ENCODE data around the gene BLMH.
"Not testable (repeated sequence)": the region's sequence is repeated elsewhere in the genome, so short reads cannot be mapped to it uniquely, and the experiment has no call there.

Gene BLMH

DNA sequence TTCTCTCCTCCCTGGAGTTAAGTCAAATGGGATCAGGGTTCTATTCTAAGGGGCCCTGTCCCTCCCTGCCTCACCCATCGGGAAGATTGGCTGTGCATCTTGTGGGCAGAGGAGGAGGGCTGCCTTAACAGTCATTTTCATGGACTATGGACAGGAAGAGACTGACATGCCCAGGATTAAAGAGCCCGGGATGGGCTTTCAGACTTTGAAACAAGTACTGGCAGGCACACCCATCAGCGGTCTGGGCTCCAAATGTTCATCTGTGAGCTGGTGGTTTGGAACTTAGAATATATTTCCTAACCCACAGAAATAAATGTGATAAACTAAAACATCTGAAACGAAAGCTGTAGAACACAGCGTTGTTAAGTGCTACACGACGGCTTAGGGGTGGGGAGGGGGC lies 62.7 kb downstream of the BLMH start:
- no peak for DNase-seq (ENCODE audit: low read depth)

DNA sequence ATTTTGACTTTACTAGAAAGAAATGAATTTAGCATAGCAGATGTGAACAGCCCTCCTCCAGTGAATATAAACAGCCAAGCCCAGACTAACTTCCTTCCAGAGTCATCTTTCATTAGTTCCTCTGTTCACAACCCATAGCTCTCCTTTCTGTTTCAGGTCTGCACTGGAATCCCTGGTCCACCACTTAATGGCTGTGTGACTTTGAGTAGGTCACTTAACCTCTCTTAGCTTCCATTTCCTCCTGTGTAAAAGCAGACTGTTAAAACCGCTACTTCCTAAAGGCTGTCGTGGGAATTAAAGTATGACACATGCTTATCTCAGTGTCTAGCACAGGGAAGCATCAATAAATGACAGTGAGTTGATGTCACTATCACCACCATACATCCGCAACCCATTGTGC lies 63.7 kb downstream of the BLMH start:
- DNase-seq (ENCODE audit: low read depth): no peak

DNA sequence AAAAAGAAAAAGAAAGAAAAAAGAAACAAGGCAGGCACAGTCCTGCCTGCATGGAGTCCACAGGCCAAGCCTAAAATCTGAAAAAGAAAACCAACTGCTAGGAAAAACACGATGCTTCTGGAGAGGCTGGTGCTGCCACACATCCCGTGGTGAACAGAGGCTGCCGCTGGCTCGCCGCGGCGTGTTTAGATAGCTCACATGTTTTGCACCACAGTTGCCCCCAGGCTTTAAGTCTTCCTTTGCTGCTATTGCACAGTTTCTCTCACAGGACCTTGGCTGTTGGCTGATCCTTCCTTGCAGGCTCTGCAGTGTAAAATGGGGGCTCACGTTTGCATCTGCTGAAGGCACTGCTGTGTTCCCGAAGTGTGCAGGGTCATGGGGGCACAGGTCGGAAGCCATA lies 64.9 kb downstream of the BLMH start:
- no peak for DNase-seq (ENCODE audit: low read depth)

DNA sequence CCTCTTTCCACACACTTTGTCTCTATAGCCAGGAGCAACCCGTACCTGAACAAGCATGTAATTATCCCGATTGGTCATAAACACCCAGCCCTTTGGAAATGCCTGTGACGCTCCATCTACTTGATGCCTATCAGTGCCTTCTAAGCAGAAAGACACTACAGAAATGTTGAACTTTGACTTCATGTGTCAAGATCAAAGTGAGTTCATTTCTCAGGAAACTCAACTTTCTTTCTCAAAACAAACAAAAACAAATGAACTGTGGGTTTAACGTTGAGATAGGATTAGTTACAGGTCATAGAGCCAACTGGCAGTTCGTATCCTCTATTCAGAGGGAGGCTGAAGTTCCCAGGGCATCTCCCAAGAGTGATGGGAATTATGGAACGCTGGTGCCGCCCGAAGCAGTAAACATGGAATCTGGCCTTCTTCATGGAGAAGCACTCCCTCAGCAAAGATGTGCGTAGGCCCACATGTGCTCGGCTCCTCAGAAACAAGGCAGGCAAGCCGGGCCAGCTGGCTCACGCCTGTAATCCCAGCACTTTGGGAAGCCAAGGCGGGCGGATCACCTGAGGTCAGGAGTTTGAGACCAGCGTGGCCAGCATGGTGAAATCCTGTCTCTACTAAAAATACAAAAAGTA lies 65.7 kb downstream of the BLMH start:
- DNase-seq (ENCODE audit: low read depth): no peak

DNA sequence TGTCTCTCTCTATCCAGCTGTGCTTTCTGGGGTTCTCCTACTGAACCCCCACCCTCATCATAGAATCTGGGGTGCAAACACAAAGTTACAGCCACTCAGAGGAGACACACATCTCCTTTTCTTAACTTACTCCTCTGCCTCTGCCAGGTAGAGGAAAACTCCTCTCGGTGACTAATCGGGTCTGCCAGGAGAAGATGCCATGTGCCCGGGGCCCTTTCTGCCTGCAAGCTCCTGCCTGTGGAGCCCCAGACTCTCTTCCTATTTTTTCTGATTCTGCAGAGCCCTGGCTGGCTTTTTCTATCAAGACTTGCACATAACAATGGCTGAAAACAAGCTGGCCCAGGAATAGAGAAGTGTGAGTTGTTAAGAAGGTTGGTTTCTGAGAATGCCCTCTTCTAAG lies 66.6 kb downstream of the BLMH start:
- DNase-seq (ENCODE audit: low read depth): no peak

DNA sequence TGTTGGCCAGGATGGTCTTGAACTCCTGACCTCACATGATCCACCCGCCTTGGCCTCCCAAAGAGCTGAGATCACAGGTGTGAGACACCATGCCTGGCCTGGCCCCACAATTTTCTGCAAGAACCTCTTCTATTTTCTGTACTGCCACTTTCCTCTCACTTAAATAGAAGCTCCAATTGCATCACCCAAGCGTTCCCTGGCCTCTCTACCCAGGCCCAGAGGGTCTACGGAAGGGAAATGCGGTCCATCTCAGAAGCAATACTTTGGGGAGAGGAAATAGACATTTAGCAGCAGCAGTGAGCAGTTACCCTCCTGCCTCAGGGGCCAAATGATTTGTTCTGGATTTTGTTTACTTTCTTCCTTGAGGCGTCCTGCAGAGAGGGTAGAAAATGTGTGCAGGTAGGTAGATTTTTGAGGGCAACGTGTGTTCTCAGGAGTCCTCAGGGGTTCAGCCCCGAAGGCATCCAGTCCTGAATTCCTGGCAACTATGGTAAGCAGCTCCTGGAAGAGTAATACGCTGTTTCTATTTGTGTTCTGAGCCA lies 67.3 kb downstream of the BLMH start:
- no peak for DNase-seq (ENCODE audit: low read depth)

DNA sequence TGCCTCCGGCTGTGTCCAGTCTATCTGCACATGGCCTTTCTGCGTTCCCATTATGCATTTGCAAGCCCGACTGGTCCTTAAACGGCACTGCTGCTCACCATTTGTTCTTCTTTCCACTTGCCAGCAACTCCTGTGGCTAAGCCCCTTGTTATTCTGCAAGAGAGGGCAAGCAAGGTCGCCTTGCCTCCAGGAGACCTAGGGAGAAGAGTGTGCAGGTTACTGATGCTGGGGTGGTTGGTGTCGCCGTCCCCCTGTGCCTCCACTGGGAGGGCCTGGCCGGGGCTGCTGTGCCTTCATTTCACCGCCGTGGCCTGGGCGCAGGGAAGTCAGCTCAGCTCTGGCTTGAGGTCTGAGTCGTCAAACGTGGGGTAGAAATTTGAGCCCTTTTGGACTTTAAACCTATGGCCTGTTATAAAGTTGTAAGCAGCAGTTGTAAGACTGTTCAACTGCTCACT lies 69.0 kb downstream of the BLMH start:
- DNase-seq (ENCODE audit: low read depth): no peak

DNA sequence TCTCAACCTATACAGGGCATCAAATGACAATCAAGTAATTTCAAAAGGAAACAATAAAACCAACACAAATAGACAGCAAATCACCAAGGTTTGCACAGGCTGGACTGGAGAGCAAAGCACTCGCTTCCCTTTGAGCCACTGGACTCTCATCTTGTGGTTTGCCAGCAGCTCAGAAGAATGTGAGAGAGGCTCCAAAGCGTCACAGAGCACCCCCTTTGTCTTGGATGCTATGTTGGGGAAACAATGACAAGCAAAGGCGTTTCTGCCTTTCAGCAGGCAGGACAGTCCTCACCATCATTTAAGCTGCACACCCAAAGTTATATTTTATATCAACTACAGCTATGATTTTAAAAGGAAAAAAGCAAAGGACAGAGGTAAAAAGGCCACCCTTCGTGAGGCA lies 69.5 kb downstream of the BLMH start:
- no peak for DNase-seq (ENCODE audit: low read depth)

DNA sequence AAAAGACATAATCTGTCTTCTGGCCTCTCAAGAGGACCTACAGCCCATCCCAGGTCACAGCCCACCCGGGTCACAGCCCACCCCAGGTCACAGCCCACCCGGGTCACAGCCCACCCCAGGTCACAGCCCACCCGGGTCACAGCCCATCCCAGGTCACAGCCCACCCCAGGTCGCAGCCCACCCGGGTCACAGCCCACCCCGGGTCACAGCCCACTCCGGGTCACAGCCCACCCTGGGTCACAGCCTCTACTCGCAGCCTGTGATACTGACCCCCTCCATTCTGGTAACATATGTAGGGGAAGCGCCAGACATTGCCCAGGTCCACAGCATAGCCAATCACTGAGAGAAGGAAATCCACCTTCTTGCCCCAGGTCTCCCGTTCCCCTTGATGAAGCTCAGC lies 70.4 kb downstream of the BLMH start:
- no peak for DNase-seq (ENCODE audit: low read depth)

DNA sequence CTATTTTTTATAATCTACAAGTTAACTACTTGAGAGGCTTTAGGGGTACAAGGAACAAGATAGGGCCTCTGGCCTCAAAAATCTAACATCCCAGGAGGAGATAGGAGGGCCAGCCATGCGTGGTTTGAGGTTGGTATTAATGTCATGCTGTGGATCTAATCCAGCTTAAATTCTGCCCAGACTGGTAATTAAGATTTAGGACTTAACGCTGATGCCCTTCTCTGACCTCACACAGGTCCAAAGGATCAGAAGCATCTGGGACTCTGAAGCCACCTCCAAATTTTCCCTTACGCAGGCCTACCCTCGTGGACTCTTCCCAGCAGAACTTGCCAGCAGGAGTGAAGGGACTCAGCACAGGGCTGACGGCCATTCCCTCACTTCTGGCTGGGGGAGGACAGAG lies 71.3 kb downstream of the BLMH start:
- DNase-seq (ENCODE audit: low read depth): no peak

DNA sequence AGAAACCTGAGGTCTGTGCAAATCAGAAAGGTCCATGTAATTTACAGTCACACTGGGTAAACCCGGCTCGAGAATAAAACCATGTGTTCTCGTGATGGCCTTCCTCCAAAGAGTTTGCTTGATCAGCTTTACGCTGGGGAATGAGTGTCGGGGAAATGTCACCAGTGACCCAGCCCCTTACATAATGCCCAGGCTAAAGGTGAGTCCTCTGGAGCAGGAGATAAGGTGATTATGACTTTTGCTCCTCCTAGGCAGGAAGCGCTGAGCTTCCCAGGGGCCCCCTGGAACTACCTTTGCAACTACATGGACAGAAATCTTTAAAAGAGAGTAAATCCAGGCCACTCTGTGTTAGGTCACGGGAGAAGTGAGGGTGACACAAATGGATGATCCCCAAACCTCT lies 71.9 kb downstream of the BLMH start:
- no peak for DNase-seq (ENCODE audit: low read depth)

DNA sequence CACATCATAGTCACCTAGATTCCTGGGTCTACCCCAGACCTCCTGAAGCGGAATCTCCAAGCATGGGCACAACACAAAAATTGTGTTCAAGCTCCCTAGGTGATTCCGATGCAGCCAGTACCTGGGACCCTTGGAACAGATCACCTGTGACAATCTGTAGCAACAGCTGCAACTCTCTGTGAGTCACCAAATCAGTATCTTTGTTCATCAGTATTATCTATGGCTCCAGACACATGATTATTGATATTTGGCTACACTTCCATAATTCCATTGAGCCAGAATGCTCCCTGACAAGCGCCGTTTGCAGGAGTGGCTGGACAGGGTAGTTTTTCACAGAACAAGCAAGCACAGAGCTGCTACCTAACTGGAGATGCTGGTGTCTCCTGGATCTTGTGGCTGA lies 72.4 kb downstream of the BLMH start:
- no peak for DNase-seq (ENCODE audit: low read depth)

DNA sequence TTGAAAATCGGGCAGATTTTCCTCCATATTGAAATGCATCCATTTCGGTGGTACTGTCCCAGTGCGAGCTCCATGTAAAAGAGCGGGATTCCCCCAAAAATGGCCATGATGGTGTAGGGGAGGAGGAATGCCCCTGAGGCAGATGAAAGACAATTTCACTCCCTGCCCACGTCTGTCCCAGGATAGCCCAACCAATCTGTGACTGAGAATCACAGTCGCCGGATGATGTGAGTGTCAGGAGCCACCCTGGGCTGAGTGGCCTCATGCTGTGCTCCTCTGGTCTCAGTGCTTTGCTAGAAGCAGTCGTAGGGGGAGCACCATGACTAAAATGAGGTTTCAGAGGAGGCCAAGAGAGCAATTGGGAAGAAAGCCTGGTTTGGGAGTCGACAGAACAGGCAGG lies 72.9 kb downstream of the BLMH start:
- no peak for DNase-seq (ENCODE audit: low read depth)

DNA sequence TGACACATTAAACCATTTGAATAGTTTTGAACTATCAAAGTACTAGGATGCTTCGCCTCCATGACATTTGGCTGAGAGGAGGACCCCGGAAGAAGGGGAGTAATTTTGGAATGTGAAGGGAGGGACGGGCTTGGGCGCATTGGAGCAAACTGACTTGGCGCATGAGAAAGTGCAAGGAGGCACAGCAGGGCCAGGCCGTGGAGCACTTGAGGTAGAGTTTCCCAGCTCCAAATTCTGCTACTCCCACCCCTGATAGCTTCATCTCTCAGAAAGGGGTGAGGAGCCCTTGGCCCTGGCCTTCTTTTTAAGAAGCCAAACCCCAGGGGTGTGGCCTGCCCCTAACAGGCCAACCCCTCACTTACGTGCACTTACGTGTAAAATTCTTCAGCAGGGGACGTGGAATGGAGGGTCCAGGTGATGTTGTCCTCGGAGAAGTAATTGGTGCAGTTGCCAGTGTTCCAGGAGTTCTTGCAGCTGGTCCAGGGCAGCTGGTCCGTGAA lies 73.9 kb downstream of the BLMH start:
- DNase-seq (ENCODE audit: low read depth): no peak

DNA sequence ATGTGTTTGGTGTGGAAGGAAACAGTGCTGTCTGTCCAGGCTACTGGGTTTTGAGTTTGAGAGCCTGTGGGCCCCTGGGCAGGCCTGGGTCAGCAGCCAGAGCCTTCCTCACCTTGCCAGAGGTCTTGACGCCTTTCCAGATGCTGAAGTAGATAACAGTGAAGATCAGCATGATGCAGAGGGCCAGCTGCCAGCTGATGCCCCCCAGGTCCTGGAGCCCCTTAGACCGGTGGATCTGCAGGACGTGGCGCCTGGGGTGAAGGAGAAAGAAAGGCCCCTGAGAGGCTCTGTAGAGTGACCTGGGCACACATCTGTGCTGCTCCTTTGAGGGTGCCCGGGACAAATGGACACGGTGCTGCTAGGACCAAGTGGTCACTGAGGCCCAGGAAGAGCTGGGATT lies 74.7 kb downstream of the BLMH start:
- no peak for DNase-seq (ENCODE audit: low read depth)

DNA sequence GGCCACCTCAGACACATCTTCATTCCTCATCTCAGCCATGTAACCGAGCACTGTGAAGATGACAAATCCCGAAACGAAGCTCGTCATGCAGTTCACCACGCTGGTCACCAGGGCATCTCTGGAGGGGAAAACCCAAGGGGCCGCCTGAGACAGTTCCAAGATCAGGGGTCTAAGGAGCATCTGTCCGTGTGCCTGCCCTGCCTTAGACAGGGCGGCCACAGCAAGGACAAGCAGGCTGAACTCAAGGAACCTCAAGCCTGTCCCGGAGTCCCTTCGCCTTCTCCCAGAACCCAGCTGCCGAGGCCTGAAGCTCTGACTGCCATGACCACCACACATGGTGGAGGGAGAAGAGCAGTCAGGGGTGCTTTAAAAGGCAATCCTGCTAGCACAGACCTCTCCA lies 79.0 kb downstream of the BLMH start:
- DNase-seq (ENCODE audit: low read depth): no peak

DNA sequence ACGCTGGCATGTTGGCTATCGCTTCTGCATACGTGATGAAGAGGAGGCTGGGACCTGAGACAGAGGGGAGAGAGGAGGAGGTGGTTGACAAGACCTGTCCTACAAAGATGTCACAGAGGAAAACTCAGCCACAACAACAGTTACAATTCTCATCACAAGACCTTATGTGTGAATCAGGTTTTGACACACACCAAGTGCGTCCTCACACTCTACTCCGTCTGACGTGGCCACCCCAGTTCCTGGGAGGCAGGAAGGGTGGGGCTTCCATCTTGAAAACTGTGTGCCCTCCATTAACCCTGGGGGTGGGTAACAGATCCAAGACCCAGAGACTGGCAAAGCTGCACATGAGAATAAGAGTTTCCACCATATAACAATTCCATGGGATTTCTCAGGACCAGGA lies 80.4 kb downstream of the BLMH start:
- no peak for DNase-seq (ENCODE audit: low read depth)

DNA sequence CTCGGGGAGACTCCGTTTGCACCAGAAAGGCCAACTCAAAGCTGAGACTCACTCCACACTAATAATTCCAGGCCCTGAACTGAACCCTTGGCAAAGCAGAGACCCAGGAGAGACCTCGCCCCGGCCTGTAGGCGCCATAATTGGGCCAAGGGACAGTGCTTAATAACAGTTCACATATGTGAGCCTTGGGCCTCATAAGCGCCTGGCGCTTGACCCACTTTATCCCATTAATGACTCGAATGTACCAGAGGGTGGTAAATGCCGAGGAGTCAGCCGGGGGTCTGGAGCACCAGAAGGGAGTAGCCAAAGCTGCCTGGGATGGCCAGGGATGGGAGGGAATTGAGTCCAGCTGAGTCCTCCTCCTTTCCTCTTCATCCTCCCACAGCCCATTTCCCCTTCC lies 80.8 kb downstream of the BLMH start:
- DNase-seq (ENCODE audit: low read depth): no peak

DNA sequence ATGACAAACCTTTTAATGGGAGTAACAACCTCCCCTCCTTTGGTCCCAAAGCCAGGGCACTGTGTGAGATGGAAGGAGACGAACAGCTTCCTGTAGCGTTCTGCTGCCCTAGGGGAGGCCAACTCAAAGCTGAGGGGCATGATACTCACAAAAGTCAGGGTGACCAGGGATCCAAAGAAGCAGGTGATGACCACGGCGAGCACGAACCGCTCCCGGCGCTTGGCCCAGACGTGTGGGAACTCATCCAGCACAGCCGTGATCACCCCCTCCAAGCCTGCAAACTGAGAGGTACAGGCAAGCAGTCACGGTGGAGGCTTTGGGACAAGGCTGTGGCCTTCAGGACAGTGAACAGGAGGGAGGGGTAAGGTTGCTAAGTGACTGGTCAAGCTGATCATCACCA lies 81.4 kb downstream of the BLMH start:
- DNase-seq (ENCODE audit: low read depth): no peak

DNA sequence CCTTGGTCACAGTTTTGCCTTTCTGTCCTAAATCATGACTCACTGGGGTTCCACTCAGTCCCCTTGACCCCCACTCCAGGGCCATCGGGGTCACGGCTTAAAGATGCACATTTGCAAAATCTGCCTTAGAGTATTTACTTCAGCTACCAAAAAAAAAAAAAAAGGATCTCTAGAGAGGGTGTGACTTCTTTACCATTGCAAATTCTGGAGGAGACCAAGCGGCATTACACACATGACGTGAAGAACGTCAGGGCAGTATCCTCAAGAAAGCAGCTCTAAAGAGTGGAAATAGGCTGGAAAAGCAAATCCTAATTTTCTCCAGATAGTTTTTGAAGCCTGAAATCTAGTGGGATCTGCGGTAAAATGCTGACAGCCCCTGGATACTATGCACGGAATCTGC lies 81.8 kb downstream of the BLMH start:
- DNase-seq (ENCODE audit: low read depth): no peak

DNA sequence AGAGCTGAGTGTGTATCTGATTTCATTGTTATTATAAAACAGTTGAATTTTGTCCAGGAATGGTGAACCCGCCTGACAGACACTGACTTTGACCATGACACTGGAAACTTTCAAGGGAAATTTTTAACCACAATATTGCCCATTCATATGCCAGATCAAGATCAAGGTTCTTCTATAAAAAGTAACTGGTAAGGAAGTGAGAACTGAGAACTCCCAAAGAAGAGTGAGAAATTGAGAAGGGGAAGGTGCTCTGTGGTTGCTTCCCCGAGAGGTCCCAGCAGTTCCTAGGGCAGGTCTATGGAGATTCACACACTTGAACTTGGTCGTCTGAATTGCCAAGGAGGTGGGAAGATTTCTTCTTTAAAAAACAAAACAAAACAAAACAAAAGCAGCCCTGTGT lies 83.5 kb downstream of the BLMH start:
- no peak for DNase-seq (ENCODE audit: low read depth)

DNA sequence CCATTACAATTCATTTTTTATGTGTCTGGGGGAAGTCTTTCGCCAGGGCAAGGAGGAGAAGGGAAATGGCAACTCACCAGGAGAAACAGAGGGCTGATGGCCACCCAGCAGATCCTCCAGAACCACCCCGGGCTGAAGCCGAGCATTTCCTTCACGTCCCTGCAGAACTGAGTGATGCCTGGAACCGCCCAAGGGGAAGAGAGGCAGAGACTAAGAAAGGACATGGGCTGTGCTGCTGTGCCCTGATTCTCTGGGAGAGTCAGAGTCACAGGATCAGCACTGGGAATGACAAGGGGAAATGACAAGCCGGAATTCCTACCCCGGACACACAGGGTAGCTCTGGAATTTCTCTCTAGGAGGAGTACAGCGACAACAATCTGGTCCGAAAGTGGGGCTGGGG lies 84.1 kb downstream of the BLMH start:
- no peak for DNase-seq (ENCODE audit: low read depth)

DNA sequence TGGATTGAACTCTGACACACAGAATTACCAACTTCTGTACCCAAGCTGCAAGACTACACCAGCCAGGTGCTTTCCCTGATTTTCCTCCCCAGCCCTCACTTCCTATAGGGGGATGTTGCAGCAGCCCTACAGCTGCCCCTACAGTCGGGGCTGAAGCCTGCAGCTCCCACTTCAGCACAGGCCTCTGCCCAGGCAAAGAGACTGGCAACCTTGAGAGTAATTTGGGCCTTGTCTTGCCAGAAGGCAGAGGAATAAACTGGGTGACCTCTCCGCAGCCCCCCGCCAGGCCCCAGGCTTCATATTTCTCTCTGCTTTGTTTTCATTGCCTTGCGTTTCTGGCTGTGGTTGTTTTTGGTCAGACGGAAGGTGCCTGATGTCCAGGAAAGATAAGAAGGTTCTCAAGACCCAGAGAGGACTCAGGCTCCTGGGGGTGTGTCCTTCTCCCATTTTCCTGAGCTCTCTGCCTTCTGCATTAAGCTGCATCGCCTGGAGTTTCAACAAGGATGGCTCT lies 88.2 kb downstream of the BLMH start:
- no peak for DNase-seq (ENCODE audit: low read depth)

DNA sequence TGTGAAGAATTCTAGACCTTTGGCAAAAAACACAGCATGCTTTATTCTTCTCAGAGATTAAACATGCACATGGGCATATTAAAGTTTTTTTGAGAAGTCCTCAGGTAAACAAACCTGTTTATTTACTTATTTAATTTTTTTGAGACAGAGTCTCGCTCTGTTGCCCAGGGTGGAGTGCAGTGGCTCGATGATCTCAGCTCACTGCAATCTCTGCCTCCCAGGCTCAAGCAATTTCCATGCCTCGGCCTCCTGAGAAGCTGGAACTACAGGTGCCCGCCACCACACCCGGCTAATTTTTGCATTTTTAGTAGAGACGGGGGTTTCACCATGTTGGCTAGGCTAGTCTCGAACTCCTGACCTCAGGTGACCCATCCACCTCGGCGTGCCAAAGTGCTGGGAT lies 91.1 kb downstream of the BLMH start:
- DNase-seq (ENCODE audit: low read depth): not testable (repeated sequence)
